HG03095 (cell line): ENCODE results near the gene ELMO3.

Source experiments
- ATAC-seq: cut with Tn5 transposase; IDR thresholded peaks from one replicate; pipeline ENCODE4 v1.9.1; 2021; ENCODE audit warnings: moderate library complexity; ENCODE audit not compliant: unreplicated experiment

Gene ELMO3

GRCh38 chr16:67163164-67163998 is 35.5 kb upstream of the ELMO3 start:
- no peak for ATAC-seq

- no peak for ATAC-seq
Measured at GRCh38 chr16:67163999-67164558, 34.9 kb upstream of the ELMO3 start.

GRCh38 chr16:67164599-67165061 is 34.3 kb upstream of the ELMO3 start, which contains the start of gene HSF4:
HSF4 (plus strand) TSS chr16:67164745; CDS start chr16:67164812, 67 bp downstream.
- ATAC-seq, result no peak

GRCh38 chr16:67165121-67166078 is 33.5 kb upstream of the ELMO3 start:
- no peak for ATAC-seq

- ATAC-seq, result no peak
Measured at GRCh38 chr16:67166110-67166547, 32.8 kb upstream of the ELMO3 start.

GRCh38 chr16:67166598-67167168 is 32.2 kb upstream of the ELMO3 start:
- ATAC-seq, result no peak

GRCh38 chr16:67167588-67167987 is 31.3 kb upstream of the ELMO3 start:
- no peak for ATAC-seq

GRCh38 chr16:67169011-67169451 is 29.9 kb upstream of the ELMO3 start:
- no peak for ATAC-seq

- ATAC-seq, result no peak
Measured at GRCh38 chr16:67169642-67170167, 29.2 kb upstream of the ELMO3 start.

GRCh38 chr16:67170168-67170948 is 28.6 kb upstream of the ELMO3 start, which contains the start of gene NOL3:
NOL3 (plus strand) TSS chr16:67170538.
- peak; percentile 37 for ATAC-seq

- no peak for ATAC-seq
Measured at GRCh38 chr16:67170949-67171649, 27.8 kb upstream of the ELMO3 start.

- ATAC-seq, result no peak
Measured at GRCh38 chr16:67173323-67173722, 25.6 kb upstream of the ELMO3 start.

GRCh38 chr16:67173808-67174705 is 24.9 kb upstream of the ELMO3 start:
- peak; percentile 33 for ATAC-seq

GRCh38 chr16:67174706-67175231 is 24.2 kb upstream of the ELMO3 start:
- ATAC-seq, result no peak

GRCh38 chr16:67176662-67177061 is 22.3 kb upstream of the ELMO3 start:
- no peak for ATAC-seq

- no peak for ATAC-seq
Measured at GRCh38 chr16:67177743-67178699, 20.9 kb upstream of the ELMO3 start.
